Tibial artery (tissue), 4 donors: ENCODE measurements around the gene PABPN1L.

Experiments
- DNase-seq, 2 donors: peaks; one replicate each; pipeline ENCODE4 v3.0.0-alpha.2; 2019
- H3K27ac ChIP-seq, 2 donors: fragments of 200-600 bp; sonication (generic) in 1 of 2; 1 replicate in 1 of 2; 2 replicates in 1 of 2; pipeline ENCODE4 v1.5.1; 2018 to 2019; ENCODE audit warnings: mild to moderate bottlenecking in 1 of 2
- H3K27me3 ChIP-seq, 2 donors: fragments of 200-600 bp; sonication (generic) in 1 of 2; one replicate each; pipeline versions ENCODE4 v1.5.1 to v1.6.0; 2016 to 2019
- H3K36me3 ChIP-seq, 3 donors: fragments of 200-600 bp; sonication (generic) in 2 of 3; one replicate each; pipeline ENCODE4 v1.5.1; 2016 to 2019; ENCODE audit warnings: mild to moderate bottlenecking in 2 of 3
- H3K4me1 ChIP-seq, 4 donors: fragments of 200-600 bp; sonication (generic) in 2 of 4; 1 replicate in 3 of 4; 2 replicates in 1 of 4; pipeline ENCODE4 v1.5.1; 2016 to 2019
- H3K4me3 ChIP-seq, 2 donors: fragments of 200-600 bp; sonication (generic) in 1 of 2; 1 replicate in 1 of 2; 2 replicates in 1 of 2; pipeline ENCODE4 v1.5.1; 2018 to 2019; ENCODE audit warnings: mild to moderate bottlenecking in 2 of 2
- H3K9me3 ChIP-seq, 3 donors: fragments of 200-600 bp; sonication (generic) in 1 of 3; one replicate each; pipeline ENCODE4 v1.5.1; 2016 to 2019
- CTCF ChIP-seq, 2 experiments: fragments of 200-600 bp in 1 of 2; fragments of 450-650 bp in 1 of 2; IDR thresholded peaks; one replicate each; pipeline ENCODE4 v1.5.1; 2017 to 2019; ENCODE audit warnings: antibody characterized with exemption in 2 of 2, mild to moderate bottlenecking in 1 of 2, moderate library complexity in 1 of 2
- intact Hi-C: fragments of 100-400 bp; cut with DNase I; formaldehyde crosslinking; loops from one replicate; pipeline ENCODE4 v1.15.0; 2023; ENCODE audit warnings: low total_unique reads

The PABPN1L gene

GRCh38 chr16:88884569-88885271, 18.3 kb upstream of the PABPN1L start:
- peaks cover 0 to 10% (median 0%) of the 10 kb centered on the region in 4 donors for H3K4me1 ChIP-seq
- no peaks in the 10 kb centered on the region for H3K36me3 ChIP-seq
- no peak overlapping the region for H3K4me3 ChIP-seq
- intact Hi-C loops, result no loop called here
- DNase-seq, result no peak
- no peak for TF ChIP-seq CTCF (IDR thresholded peaks at IDR 0.05)
- H3K9me3 ChIP-seq, result no peaks in the 10 kb centered on the region
- peaks cover 0 to 60% of the 10 kb centered on the region in 2 donors for H3K27me3 ChIP-seq
- H3K27ac ChIP-seq, result no peak overlapping the region

- Histone ChIP-seq H3K27ac (no peak overlapping the region), H3K27me3 (peaks cover 0 to 64% of the 10 kb centered on the region in 2 donors)
- TF ChIP-seq CTCF (IDR thresholded peaks at IDR 0.05), result no peak
Measured at GRCh38 chr16:88883946-88884345, 17.5 kb upstream of the PABPN1L start.

GRCh38 chr16:88883117-88883895, 16.8 kb upstream of the PABPN1L start:
- H3K4me1 ChIP-seq, result peaks cover 0 to 10% (median 0%) of the 10 kb centered on the region in 4 donors
- H3K9me3 ChIP-seq, result no peaks in the 10 kb centered on the region
- peaks cover 0 to 63% of the 10 kb centered on the region in 2 donors for H3K27me3 ChIP-seq
- no peak for DNase-seq
- H3K36me3 ChIP-seq, result no peaks in the 10 kb centered on the region
- no peak overlapping the region for H3K27ac ChIP-seq
- TF ChIP-seq CTCF (IDR thresholded peaks at IDR 0.05), result no peak
- H3K4me3 ChIP-seq, result no peak overlapping the region
- intact Hi-C loops, result no loop called here

More at GRCh38 chr16:88883946-88884345, 17.5 kb upstream of the PABPN1L start:
- Histone ChIP-seq H3K36me3 (no peaks in the 10 kb centered on the region), H3K4me1 (peaks cover 0 to 10% (median 0%) of the 10 kb centered on the region in 4 donors), H3K4me3 (no peak overlapping the region), H3K9me3 (no peaks in the 10 kb centered on the region)
- no peak for DNase-seq
- intact Hi-C loops, result no loop called here

- Histone ChIP-seq H3K36me3 (no peaks in the 10 kb centered on the region), H3K9me3 (no peaks in the 10 kb centered on the region), H3K4me3 (no peak overlapping the region), H3K27ac (no peak overlapping the region), H3K27me3 (peaks cover 0 to 71% of the 10 kb centered on the region in 2 donors), H3K4me1 (peaks cover 0 to 10% (median 0%) of the 10 kb centered on the region in 4 donors)
- TF ChIP-seq CTCF (IDR thresholded peaks at IDR 0.05), result no peak
- DNase-seq, result no peak
- intact Hi-C loops, result no loop called here
Measured at GRCh38 chr16:88882358-88883030, 16.0 kb upstream of the PABPN1L start.

- Histone ChIP-seq H3K36me3 (peaks cover 0 to under 1% (median 0%) of the 10 kb centered on the region in 3 donors), H3K9me3 (no peaks in the 10 kb centered on the region), H3K4me1 (peaks cover 0 to 10% (median 0%) of the 10 kb centered on the region in 4 donors), H3K27me3 (peaks cover 0 to 75% of the 10 kb centered on the region in 2 donors), H3K27ac (no peak overlapping the region), H3K4me3 (no peak overlapping the region)
- intact Hi-C loops, result no loop called here
- no peak for TF ChIP-seq CTCF (IDR thresholded peaks at IDR 0.05)
- DNase-seq, result no peak
Measured at GRCh38 chr16:88881675-88882357, 15.4 kb upstream of the PABPN1L start.
